ENCODE data around the gene MRRF. TPM values are rescaled to one million over a fixed set of nuclear protein-coding genes. Genes with fewer than 3 reads are reported as not detected.

The MRRF gene
- total RNA-seq = 10 to 100 TPM; 34.1 to 35.4 TPM

DNA sequence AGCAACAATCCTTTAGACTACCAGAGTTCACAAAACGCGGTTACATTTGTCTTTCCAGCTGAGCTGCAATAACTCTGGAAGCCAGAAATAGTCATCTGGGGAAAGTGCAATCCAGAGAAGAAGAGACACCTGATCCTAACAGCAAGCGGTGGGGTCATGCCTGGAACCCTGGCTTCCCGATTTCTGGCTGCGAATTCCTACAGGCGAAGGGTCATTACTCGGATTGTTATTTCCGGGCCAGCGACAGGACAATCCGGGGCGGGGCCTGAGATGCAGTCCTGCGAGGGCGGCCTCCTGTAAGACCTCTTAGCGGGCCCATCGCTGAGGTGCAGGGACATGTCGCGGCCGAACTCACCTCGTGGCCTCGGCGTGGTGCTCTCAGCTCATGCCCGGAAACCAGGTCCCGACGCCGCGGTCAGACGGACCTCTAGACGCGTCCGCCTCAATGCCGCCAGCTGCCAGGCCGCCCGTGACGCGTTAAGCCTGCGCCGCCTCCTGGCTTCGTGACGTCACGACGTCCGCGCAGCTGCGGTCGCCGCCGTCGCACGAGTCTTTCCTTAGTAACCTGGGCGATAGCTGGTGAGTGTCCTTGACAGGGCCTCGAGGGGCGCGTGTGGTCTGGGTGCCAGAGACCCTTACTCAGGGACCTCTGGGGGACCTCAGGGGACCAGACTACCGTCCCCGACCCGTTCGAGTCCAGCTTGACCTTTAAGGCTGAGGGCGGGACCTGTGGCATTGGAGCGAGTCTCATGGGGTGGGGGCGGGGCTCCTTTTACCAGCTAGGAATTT, at the start of gene MRRF, which contains the start of gene RBM18:
Gene MRRF (plus strand): TSS at position 523 of the 789 bp plus-strand sequence. CDS start 6,010 bp downstream, outside the sequence.
Gene RBM18 (minus strand): TSS at position 481 of the 789 bp plus-strand sequence. CDS start 3,348 bp downstream, outside the sequence.
- ChIA-PET POLR2A (no interaction called here), CTCF (interaction anchor here (0.9 to 1.1 kb wide), 2 partner anchors 17 to 21 kb away, joined by 3 to 5 read pairs; no protein-coding TSS in a partner anchor)
- Mint-ChIP-seq H3K27me3 (no peaks in the 10 kb centered on the region), H3K9me3 (no peaks in the 10 kb centered on the region), H3K27ac (peak within 1 kb of the TSS; percentile 100), H3K4me3 (peak within 1 kb of the TSS; percentile 89), H3K4me1 (peaks cover 54% of the 10 kb centered on the region), H3K36me3 (ENCODE audit: low read depth) (peaks cover 19% of the 10 kb centered on the region)
- peak; percentile 89 for DNase-seq

- Mint-ChIP-seq H3K4me3 (no peak overlapping the region), H3K4me1 (peaks cover 33% of the 10 kb centered on the region), H3K36me3 (ENCODE audit: low read depth) (no peaks in the 10 kb centered on the region), H3K27me3 (peaks cover 89% of the 10 kb centered on the region), H3K27ac (no peak overlapping the region), H3K9me3 (no peaks in the 10 kb centered on the region)
- ChIA-PET CTCF (no interaction called here), POLR2A (no interaction called here)
- DNase-seq = no peak
Observed at GRCh38 chr9:122215663-122216062, 49.0 kb upstream of the MRRF start.

DNA sequence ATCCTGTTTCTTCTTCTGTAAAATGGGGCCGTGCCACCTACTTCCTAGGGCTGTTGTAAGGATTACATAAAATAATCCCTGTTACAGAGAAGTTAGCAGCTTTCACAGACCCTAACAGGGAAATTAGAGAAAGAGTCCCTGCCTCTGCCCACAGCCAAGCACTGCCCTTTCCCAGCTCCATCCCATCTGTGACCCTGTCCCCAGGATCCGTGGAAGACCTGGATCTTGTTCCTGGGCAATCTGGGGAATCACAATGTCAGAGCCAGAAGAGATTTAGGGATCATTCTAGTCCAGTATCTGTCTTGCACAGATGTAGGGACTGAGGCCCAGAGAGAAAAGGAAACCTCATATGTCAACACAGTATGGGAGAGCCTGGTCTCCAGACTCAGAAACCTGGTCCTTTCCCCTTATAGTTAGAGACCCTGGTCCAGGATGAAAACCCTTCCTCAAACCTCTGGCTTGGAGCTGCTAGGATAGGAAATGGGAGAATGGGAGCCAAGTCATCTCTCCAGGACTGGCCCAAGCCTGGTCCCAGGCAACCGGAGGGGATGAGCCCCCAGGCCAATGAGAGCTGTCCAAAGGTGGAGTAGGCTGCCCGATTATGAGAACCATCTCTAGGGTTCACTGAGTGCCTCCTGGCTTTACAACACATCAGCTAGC, 48.4 kb upstream of the MRRF start:
- Mint-ChIP-seq H3K36me3 (ENCODE audit: low read depth) (no peaks in the 10 kb centered on the region), H3K27me3 (peaks cover 90% of the 10 kb centered on the region), H3K4me1 (peaks cover 33% of the 10 kb centered on the region), H3K27ac (no peak overlapping the region), H3K9me3 (no peaks in the 10 kb centered on the region), H3K4me3 (no peak overlapping the region)
- POLR2A ChIA-PET = no interaction called here
- CTCF ChIA-PET = interaction anchor here (1.1 kb wide), 1 partner anchor 134 kb away, joined by 3 read pairs; no protein-coding TSS in a partner anchor
- DNase-seq = no peak

DNA sequence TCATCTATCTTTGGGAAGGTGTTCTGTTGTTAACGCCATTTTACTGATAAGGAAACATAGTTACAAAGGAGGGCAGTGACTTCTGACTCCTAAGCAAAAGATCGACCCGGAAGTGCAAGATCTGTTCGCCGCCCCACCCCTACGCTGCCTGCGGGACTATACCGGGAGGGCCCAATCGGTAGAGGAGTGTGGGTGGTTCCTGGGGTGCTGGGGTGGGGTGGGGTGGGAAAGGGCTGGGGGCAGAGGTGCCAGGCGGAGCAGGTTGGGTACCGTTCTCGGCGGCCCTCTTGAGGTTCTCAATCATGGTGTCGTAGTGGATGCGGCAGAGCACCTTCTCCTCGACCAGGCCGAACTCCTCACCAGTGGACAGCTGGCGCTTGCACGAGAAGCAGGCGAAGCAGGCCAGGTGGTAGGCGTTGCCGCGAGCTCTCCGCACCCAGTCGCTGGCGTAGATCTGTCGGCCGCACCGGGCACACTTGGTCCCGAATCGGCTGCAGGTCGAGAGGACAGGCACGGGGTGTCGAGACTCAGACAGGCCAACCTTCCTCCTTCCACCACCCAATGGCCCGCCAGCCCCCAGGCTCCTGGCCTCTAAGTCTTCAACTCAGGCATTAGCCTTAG, 47.8 kb upstream of the MRRF start:
- Mint-ChIP-seq H3K4me3 (no peak overlapping the region), H3K27ac (no peak overlapping the region), H3K27me3 (peaks cover 90% of the 10 kb centered on the region), H3K9me3 (no peaks in the 10 kb centered on the region), H3K4me1 (peaks cover 33% of the 10 kb centered on the region), H3K36me3 (ENCODE audit: low read depth) (no peaks in the 10 kb centered on the region)
- ChIA-PET CTCF (interaction anchor here (1.1 kb wide), 1 partner anchor 134 kb away, joined by 3 read pairs; no protein-coding TSS in a partner anchor), POLR2A (no interaction called here)
- DNase-seq = no peak

- POLR2A ChIA-PET = no interaction called here
Observed at GRCh38 chr9:122217640-122218039, 47.0 kb upstream of the MRRF start.

DNA sequence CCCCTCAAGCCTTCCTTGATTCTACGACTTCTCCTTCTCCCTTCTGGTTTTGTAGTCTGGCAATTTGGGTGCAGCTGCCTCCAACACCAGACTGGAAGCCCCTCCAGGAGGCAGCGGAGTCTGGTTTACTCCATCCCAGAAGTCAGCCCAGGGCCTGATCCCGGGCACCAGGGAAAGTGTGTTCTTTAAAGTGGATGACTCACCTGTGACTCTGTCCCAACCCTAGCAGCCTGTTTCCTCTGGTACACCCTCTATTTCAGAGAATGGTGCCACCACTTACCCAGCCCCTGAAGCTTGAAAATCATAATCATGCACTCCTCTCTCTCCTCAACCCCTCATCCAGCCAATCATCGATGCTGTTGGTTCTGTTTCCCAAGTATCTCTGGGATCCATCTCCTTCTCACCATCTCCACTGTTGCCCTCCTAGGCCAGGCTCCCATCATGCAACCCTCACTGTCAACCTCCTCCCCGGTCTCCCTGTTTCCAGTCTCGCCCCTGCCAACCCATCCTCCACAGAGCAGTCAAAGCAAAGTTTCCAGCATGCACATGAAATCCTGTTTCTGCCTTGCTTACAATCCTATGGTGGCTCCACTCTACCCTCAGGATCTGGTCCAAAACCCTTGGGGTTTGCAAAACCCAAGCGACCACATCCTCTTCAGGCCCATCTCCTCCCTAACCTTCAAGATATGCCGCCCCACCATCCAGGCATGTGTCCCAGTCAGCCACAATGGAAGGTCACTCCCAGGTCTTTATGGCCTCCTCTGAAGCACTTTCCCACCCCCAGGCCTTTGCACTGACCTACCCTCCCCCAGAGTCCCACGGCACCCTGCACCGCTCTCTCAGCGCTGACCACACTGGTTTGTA, 46.4 kb upstream of the MRRF start:
- ChIA-PET POLR2A (no interaction called here), CTCF (no interaction called here)
- Mint-ChIP-seq H3K36me3 (ENCODE audit: low read depth) (no peaks in the 10 kb centered on the region), H3K27ac (no peak overlapping the region), H3K9me3 (no peaks in the 10 kb centered on the region), H3K4me3 (peak overlapping the region; percentile 47), H3K4me1 (peaks cover 29% of the 10 kb centered on the region), H3K27me3 (peaks cover 90% of the 10 kb centered on the region)
- DNase-seq = no peak

More at GRCh38 chr9:122217640-122218039, 47.0 kb upstream of the MRRF start:
- H3K9me3 Mint-ChIP-seq = no peaks in the 10 kb centered on the region
- peaks cover 90% of the 10 kb centered on the region for H3K27me3 Mint-ChIP-seq
- no peak for DNase-seq
- no peaks in the 10 kb centered on the region for H3K36me3 Mint-ChIP-seq (ENCODE audit: low read depth)
- H3K4me1 Mint-ChIP-seq = peaks cover 33% of the 10 kb centered on the region
- H3K4me3 Mint-ChIP-seq = no peak overlapping the region
- no peak overlapping the region for H3K27ac Mint-ChIP-seq
- CTCF ChIA-PET = interaction anchor here (1.1 kb wide), 1 partner anchor 133 kb away, joined by 3 read pairs; no protein-coding TSS in a partner anchor

GRCh38 chr9:122218935-122219855, 45.5 kb upstream of the MRRF start:
- Mint-ChIP-seq H3K4me3 (peak overlapping the region; percentile 47), H3K9me3 (no peaks in the 10 kb centered on the region), H3K36me3 (ENCODE audit: low read depth) (no peaks in the 10 kb centered on the region), H3K27me3 (peaks cover 90% of the 10 kb centered on the region), H3K27ac (no peak overlapping the region), H3K4me1 (peaks cover 27% of the 10 kb centered on the region)
- ChIA-PET CTCF (no interaction called here), POLR2A (no interaction called here)
- peak; percentile 14 for DNase-seq

DNA sequence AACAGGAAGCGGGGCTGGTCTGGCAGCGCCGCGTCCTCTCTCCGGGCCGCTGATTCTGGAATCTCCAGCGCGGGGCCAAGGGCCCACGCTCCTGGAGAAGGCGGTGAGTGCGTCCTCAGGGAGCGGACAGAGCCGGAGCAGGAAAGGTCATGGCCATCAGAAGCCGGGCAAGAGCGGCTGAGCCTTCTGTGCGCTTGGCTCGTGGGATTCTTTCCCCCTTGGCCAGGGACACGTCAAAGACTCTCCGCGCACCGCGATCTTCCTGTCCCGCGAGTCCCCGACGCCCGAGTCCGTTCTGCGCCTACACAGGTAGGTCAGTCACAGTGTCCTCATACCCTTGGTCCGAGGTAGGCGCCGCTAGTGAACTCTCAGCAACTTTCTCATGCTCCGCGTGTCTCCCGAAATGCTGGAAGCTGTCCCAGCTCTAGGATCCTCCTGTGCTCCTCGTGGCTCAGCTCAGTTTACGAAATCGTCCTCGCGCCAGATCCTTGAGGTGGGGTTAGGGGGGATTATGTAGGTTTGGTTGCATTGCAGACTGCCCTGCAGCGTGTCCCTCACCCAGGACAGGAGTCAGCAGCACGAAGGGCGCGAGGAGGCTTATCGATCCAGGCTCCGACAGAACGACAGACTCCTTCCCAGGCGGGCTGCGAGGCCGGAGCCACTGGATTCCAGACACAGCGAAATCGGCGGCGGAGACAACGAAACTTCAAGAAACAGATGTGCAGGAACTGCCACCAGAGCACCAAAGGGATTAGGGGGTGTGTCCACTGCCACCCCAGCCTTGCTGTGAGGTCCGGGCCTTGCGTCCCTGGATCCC, 44.6 kb upstream of the MRRF start:
- peaks cover 23% of the 10 kb centered on the region for H3K4me1 Mint-ChIP-seq
- ChIA-PET POLR2A (no interaction called here), CTCF (interaction anchor here (0.5 kb wide), 1 partner anchor 226 kb away, joined by 3 read pairs; no protein-coding TSS in a partner anchor)
- H3K4me3 Mint-ChIP-seq = peak overlapping the region; percentile 47
- no peaks in the 10 kb centered on the region for H3K9me3 Mint-ChIP-seq
- no peak overlapping the region for H3K27ac Mint-ChIP-seq
- no peak for DNase-seq
- H3K36me3 Mint-ChIP-seq (ENCODE audit: low read depth) = no peaks in the 10 kb centered on the region
- peaks cover 85% of the 10 kb centered on the region for H3K27me3 Mint-ChIP-seq

GRCh38 chr9:122220673-122221182, 44.0 kb upstream of the MRRF start:
- no peak for DNase-seq
- H3K9me3 Mint-ChIP-seq = no peaks in the 10 kb centered on the region
- H3K4me1 Mint-ChIP-seq = peaks cover 23% of the 10 kb centered on the region
- ChIA-PET CTCF (interaction anchor here (0.5 kb wide), 1 partner anchor 225 kb away, joined by 3 read pairs; no protein-coding TSS in a partner anchor), POLR2A (no interaction called here)
- no peaks in the 10 kb centered on the region for H3K36me3 Mint-ChIP-seq (ENCODE audit: low read depth)
- H3K27ac Mint-ChIP-seq = no peak overlapping the region
- no peak overlapping the region for H3K4me3 Mint-ChIP-seq
- H3K27me3 Mint-ChIP-seq = peaks cover 79% of the 10 kb centered on the region

GRCh38 chr9:122221183-122221811, 43.4 kb upstream of the MRRF start:
- POLR2A ChIA-PET = no interaction called here
- no peaks in the 10 kb centered on the region for H3K9me3 Mint-ChIP-seq

More at GRCh38 chr9:122221183-122221811, 43.4 kb upstream of the MRRF start:
- Mint-ChIP-seq H3K27me3 (peaks cover 74% of the 10 kb centered on the region), H3K4me1 (peaks cover 23% of the 10 kb centered on the region), H3K4me3 (no peak overlapping the region), H3K36me3 (ENCODE audit: low read depth) (no peaks in the 10 kb centered on the region), H3K27ac (no peak overlapping the region)
- CTCF ChIA-PET = no interaction called here
- no peak for DNase-seq
